Loucy (cell line): ENCODE data around the gene TIMM10B.

Experiments
- H2AFZ ChIP-seq: fragments of 200-600 bp; sonication (generic); 2 replicates; pipeline ENCODE4 v1.6.0; 2016; ENCODE audit warnings: antibody characterized with exemption, mild to moderate bottlenecking, low read length, moderate library complexity
- H3F3A ChIP-seq: fragments of 200-600 bp; 2 replicates; pipeline ENCODE4 v1.6.0; 2016; ENCODE audit warnings: antibody characterized with exemption, low read depth, mild to moderate bottlenecking
- H3K27me3 ChIP-seq: fragments of 200-600 bp; sonication (generic); 2 replicates; pipeline ENCODE4 v1.6.1; 2014; ENCODE audit warnings: low read length, mild to moderate bottlenecking; ENCODE audit not compliant: insufficient read depth, poor library complexity, severe bottlenecking
- H3K36me3 ChIP-seq: fragments of 200-600 bp; sonication (generic); 2 replicates; pipeline ENCODE4 v1.6.1; 2016; ENCODE audit warnings: low read length; ENCODE audit not compliant: insufficient read depth
- H3K4me1 ChIP-seq: fragments of 200-600 bp; sonication (generic); 2 replicates; pipeline ENCODE4 v1.5.1; 2014; ENCODE audit warnings: low read length, mild to moderate bottlenecking; ENCODE audit not compliant: insufficient read depth, poor library complexity, severe bottlenecking
- H3K4me2 ChIP-seq: fragments of 200-600 bp; sonication (generic); 2 replicates; pipeline ENCODE4 v1.6.0; 2014; ENCODE audit warnings: antibody characterized with exemption, low read length, low read depth, mild to moderate bottlenecking; ENCODE audit not compliant: poor library complexity, severe bottlenecking
- H3K4me3 ChIP-seq: fragments of 200-600 bp; sonication (generic); 2 replicates; pipeline ENCODE4 v1.5.1; 2014; ENCODE audit warnings: low read length, mild to moderate bottlenecking, mixed read lengths; ENCODE audit not compliant: poor library complexity, severe bottlenecking
- H3K79me2 ChIP-seq: fragments of 200-600 bp; sonication (generic); 2 replicates; pipeline ENCODE4 v1.6.1; 2014; ENCODE audit warnings: low read length; ENCODE audit not compliant: insufficient read depth
- H3K9ac ChIP-seq: fragments of 200-600 bp; sonication (generic); 2 replicates; pipeline ENCODE4 v1.6.0; 2014; ENCODE audit warnings: mild to moderate bottlenecking, low read depth, low read length, moderate library complexity; ENCODE audit not compliant: poor library complexity, severe bottlenecking
- H3K9me2 ChIP-seq: fragments of 200-600 bp; sonication (generic); replicated peaks from 2 replicates; pipeline ENCODE4 v1.6.1; 2016; ENCODE audit warnings: low read depth, low read length, mixed read lengths
- H3K9me3 ChIP-seq: fragments of 200-600 bp; sonication (generic); 2 replicates; pipeline ENCODE4 v1.6.1; 2014; ENCODE audit warnings: mild to moderate bottlenecking, antibody characterized with exemption, low read length, low read depth; ENCODE audit not compliant: insufficient read depth
- H4K20me1 ChIP-seq: fragments of 200-600 bp; sonication (generic); 2 replicates; pipeline ENCODE4 v1.6.0; 2014; ENCODE audit warnings: antibody characterized with exemption, low read length, mild to moderate bottlenecking; ENCODE audit not compliant: insufficient read depth, poor library complexity, severe bottlenecking
- CTCF ChIP-seq: fragments of 200-600 bp; sonication (generic); conservative IDR thresholded peaks from 2 replicates; pipeline ENCODE4 v1.5.1; 2014; ENCODE audit warnings: mild to moderate bottlenecking, antibody characterized with exemption, low read length
- EZH2phosphoT487 ChIP-seq: fragments of 200-600 bp; IDR thresholded peaks from 2 replicates; pipeline ENCODE4 v1.6.1; 2018; ENCODE audit warnings: antibody characterized with exemption, mild to moderate bottlenecking, moderate library complexity, borderline replicate concordance

The TIMM10B gene

GRCh38 chr11:6488821-6489220 lies 7.5 kb downstream of the TIMM10B start:
- Histone ChIP-seq H3K4me1 (peaks cover 4% of the 10 kb centered on the region), H3K4me3 (no peak overlapping the region), H3K27me3 (no peaks in the 10 kb centered on the region), H3K79me2 (peaks cover 11% of the 10 kb centered on the region), H3K9me2 (no peaks in the 10 kb centered on the region), H3K4me2 (no peak overlapping the region), H2AFZ (no peak overlapping the region), H3K9me3 (no peaks in the 10 kb centered on the region), H3F3A (no peaks in the 10 kb centered on the region), H3K9ac (no peak overlapping the region), H4K20me1 (no peaks in the 10 kb centered on the region), H3K36me3 (peaks cover 5% of the 10 kb centered on the region; the same call in 1 of the 2 replicates)
- no peak for TF ChIP-seq CTCF
- no peak for TF ChIP-seq EZH2phosphoT487

- Histone ChIP-seq H3K79me2 (peaks cover 6% of the 10 kb centered on the region; the same call in 1 of the 2 replicates), H3K36me3 (peaks cover 5% of the 10 kb centered on the region; the same call in 1 of the 2 replicates), H4K20me1 (no peaks in the 10 kb centered on the region), H2AFZ (no peak overlapping the region), H3K4me2 (no peak overlapping the region), H3K4me1 (peaks cover 3% of the 10 kb centered on the region), H3K4me3 (no peak overlapping the region), H3F3A (no peaks in the 10 kb centered on the region), H3K9ac (no peak overlapping the region), H3K9me3 (no peaks in the 10 kb centered on the region), H3K27me3 (no peaks in the 10 kb centered on the region), H3K9me2 (no peaks in the 10 kb centered on the region)
- no peak for TF ChIP-seq EZH2phosphoT487
- no peak for TF ChIP-seq CTCF
Observed at GRCh38 chr11:6489306-6489705, 8.0 kb downstream of the TIMM10B start.

GRCh38 chr11:6497069-6497839 lies 16.0 kb downstream of the TIMM10B start, which contains the start of gene DNHD1:
Gene DNHD1 (plus strand): TSS chr11:6497280. CDS start chr11:6498216, 936 bp downstream.
- Histone ChIP-seq H3K27me3 (no peaks in the 10 kb centered on the region), H3K9ac (no peak within 1 kb of the TSS), H2AFZ (no peak within 1 kb of the TSS), H3K36me3 (no peaks in the 10 kb centered on the region), H3K9me3 (no peaks in the 10 kb centered on the region), H3F3A (no peaks in the 10 kb centered on the region), H3K4me3 (no peak within 1 kb of the TSS), H3K79me2 (no peaks in the 10 kb centered on the region), H3K9me2 (no peaks in the 10 kb centered on the region), H3K4me2 (no peak within 1 kb of the TSS), H3K4me1 (no peaks in the 10 kb centered on the region), H4K20me1 (no peaks in the 10 kb centered on the region)
- TF ChIP-seq EZH2phosphoT487: no peak
- TF ChIP-seq CTCF: no peak
